HG03571 (cell line): ENCODE results near the gene C1GALT1C1L.
"Not testable (repeated sequence)": the region's sequence is repeated elsewhere in the genome, so short reads cannot be mapped to it uniquely, and the experiment has no call there.

ENCODE experiments used
- ATAC-seq: cut with Tn5 transposase; IDR thresholded peaks from one replicate; pipeline ENCODE4 v1.9.1; 2021; ENCODE audit not compliant: unreplicated experiment

C1GALT1C1L gene

GRCh38 chr2:43676322-43677050 is at the start of gene C1GALT1C1L:
TSS of gene C1GALT1C1L (minus strand) at chr2:43676429. CDS start at chr2:43676322, 107 bp downstream.
- no peak for ATAC-seq

DNA sequence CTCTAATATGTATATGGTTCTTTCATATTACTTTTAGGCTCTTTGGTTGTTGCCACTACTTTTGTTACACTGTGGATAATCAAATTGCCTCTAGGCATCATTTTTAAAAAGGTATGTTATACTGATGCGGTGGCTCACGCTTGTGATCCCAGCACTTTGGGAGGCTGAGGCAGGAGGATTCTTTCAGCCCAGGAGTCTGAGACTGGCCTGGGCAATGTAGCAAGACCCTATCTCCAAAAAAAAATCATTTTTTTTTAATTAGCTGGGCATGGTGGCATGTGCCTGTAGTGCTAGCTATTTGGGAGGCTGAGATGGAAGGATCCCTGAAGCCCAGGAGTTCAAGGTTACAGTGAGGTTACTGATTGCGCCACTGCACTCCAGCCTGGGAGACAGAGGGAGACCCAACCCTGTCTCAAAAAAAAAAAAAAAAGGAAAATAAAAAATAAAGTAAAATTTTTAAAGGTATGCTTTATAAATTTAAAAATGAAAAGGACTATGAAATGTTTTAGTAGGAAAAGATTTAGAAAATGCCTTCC is 49.5 kb upstream of the C1GALT1C1L start:
- ATAC-seq, result no peak

DNA sequence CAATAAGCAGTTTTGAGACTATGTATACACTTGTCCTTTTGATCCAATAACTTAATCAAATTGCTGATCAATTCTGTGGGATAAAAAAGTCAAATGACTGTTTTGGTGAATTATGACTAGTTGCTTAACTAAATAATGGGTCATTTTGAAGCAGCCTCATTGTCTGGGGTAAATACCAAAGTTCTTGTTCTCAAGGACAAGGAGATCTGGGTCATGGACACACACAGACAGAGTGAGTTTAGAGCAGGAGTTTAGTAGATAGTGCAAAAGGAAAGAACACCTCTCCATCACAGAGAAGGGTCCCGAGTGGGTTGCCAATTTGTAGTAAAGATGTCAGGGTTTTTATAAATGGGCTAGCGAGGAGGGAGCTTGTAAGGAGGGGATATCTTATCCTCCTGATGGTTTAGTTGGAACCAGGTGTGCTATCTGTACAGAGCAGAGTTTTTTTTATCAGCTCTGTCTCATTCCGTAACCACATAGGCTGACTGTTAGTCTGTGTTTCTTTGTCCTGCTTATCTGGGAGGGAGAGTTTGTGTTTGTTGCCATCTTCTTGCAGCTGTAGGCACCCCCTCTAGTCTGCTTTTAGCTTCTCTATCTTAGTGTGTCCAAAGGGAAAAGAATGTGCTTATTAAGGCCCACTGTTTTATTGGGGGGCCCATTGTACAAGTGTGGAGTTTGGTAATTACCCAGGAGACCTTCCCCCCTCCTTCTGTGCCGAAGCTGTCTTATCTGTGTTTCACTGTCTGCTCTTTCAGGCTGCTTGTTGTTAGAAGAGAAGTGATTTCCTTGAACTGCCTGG is 48.7 kb upstream of the C1GALT1C1L start:
- ATAC-seq, result no peak

DNA sequence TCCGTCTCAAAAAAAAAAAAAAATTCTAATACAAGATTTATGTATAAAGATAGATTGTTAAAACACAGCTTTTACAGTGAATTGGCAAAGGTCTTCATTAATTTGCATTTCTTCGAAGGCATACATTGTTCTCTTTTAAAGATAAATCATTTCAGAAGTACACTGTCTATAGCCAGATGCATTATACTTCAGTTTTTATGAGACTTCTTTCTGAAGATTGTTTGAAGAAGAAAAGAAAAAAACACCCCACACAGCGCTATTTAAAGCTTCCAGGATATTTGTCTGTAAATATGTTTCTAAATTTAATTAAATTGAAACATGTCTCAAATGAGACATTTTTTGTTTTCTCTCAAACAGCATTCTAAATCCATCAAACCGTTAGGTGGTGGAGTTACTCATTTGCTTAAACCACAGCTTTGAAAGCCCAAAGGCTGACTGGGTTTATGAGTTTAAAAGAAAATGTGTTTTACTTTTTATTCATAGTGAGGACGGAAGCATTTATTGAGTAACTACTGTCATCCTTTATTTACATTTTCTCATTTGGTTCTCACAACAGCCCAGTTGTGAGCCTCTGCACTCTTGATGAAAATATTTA is 42.4 kb upstream of the C1GALT1C1L start:
- no peak for ATAC-seq

- no peak for ATAC-seq
These were observed 41.1 kb upstream of the C1GALT1C1L start for GRCh38 chr2:43717322-43717721.

GRCh38 chr2:43715300-43716098 is 39.3 kb upstream of the C1GALT1C1L start:
- ATAC-seq, result no peak

- ATAC-seq, result no peak
These were observed 37.9 kb upstream of the C1GALT1C1L start for GRCh38 chr2:43714164-43714563.

- no peak for ATAC-seq
These were observed 34.6 kb upstream of the C1GALT1C1L start for GRCh38 chr2:43710866-43711265.

DNA sequence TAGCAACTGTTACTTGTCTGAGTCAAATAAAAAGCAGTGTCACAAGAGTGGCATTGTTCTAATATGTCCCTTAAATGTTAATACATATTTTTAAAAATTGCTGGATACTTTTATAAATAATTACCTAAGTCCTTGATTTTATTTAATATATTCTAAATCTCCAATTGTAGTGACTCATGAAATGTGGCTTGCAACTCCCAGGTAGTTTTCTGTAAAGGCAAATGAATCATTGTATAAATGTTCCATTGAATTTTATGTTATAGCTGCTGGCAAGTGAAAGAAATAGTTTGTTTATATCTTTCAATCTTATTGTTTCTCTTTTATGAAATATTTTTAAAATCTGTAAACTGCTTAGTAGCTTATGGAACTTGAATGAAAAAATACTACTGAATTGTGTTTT is 32.7 kb upstream of the C1GALT1C1L start:
- no peak for ATAC-seq

- no peak for ATAC-seq
These were observed 31.9 kb upstream of the C1GALT1C1L start for GRCh38 chr2:43708178-43708577.

DNA sequence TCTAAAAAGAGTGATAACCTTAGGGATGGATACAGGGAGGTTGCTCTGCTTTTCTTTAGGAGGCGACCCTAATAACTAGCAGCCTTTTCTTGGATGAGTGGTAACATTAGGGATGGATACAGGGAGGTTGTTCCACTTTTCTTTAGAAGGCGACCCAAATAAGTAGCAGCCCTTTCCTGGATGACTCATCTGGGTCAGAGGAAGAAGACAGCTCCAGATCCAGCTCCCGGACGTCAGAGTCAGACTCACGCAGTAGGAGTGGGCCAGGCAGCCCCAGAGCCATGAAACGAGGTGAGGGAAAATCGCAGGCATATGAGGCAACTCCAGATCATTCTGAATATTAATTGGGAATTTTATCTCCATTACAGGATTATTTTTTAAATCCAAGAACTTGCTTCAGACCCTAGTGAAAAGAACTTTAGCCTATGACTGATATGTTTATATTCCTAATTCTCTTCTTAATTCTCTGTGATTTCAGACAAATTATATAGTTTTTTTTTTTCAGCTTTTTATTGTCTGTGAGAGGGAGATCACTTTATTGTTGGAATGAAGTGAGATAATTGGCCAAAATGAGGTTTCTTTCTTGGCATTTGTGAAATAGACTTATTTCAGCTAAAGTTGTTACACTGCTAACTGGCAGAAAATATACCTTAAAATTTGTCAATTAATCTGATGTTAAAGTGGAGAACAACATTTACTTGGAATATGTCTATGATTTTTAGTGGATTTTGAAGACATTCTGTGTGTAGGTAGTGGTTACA is 31.2 kb upstream of the C1GALT1C1L start:
- no peak for ATAC-seq

- no peak for ATAC-seq
These were observed 24.9 kb upstream of the C1GALT1C1L start for GRCh38 chr2:43701111-43701510.

GRCh38 chr2:43699761-43700160 is 23.5 kb upstream of the C1GALT1C1L start:
- no peak for ATAC-seq

- not testable (repeated sequence) for ATAC-seq
These were observed 21.9 kb upstream of the C1GALT1C1L start for GRCh38 chr2:43698140-43698539.

DNA sequence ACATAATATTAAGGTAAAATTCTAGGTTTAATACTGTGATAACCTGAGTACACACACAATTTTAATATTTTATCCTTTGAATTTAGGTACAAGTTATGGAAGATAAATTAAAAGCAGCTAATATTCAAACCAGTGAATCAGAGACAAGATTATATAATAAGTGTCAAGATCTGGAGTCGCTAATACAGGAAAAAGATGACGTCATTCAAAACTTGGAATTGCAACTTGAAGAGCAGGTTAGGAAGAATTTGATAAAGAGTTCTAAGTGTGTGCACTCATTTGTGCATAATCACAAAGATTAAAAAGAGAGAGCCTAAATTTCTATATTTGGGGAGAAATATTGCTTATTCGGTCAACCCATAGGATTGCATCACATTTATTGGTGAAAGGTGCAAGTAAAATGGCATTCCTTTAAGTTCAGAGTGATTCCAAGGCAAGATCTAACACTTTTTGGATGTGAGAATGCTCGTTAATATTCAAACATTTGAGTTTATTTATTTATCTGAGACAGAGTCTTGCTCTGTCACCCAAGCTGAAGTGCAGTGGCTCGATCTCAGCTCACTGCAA is 16.3 kb upstream of the C1GALT1C1L start:
- ATAC-seq, result no peak

GRCh38 chr2:43689999-43690398 is 13.8 kb upstream of the C1GALT1C1L start:
- ATAC-seq, result no peak

DNA sequence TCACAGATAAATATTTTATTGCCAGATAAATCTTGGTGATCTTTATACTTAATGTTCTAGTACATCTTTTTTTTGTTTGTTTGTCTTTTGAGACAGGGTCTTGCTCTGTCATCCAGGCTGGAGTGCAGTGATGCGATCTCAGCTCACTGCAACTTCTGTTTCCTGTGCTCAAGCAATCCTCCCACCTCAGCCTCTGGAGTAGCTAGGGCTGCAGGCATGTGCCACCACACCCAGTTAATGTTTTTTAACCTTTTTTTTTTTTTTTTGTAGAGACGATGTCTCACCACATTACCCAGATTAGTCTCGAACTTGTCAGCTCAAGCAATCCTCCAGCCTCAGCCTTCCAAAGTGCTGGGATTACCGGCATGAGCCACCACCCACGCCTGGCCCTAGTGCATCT is 9.1 kb upstream of the C1GALT1C1L start:
- no peak for ATAC-seq

DNA sequence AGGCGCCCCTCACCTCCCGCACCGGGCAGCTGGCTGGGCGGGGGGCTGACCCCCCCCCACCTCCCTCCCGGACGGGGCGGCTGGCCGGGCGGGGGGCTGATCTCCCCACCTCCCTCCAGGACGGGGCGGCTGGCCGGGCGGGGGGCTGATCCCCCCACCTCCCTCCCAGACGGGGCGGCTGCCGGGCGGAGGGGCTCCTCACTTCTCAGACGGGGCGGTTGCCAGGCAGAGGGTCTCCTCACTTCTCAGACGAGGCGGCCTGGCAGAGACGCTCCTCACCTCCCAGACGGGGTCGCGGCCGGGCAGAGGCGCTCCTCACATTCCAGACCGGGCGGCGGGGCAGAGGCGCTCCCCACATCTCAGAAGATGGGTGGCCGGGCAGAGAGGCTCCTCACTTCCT is 1.6 kb upstream of the C1GALT1C1L start:
- not testable (repeated sequence) for ATAC-seq

DNA sequence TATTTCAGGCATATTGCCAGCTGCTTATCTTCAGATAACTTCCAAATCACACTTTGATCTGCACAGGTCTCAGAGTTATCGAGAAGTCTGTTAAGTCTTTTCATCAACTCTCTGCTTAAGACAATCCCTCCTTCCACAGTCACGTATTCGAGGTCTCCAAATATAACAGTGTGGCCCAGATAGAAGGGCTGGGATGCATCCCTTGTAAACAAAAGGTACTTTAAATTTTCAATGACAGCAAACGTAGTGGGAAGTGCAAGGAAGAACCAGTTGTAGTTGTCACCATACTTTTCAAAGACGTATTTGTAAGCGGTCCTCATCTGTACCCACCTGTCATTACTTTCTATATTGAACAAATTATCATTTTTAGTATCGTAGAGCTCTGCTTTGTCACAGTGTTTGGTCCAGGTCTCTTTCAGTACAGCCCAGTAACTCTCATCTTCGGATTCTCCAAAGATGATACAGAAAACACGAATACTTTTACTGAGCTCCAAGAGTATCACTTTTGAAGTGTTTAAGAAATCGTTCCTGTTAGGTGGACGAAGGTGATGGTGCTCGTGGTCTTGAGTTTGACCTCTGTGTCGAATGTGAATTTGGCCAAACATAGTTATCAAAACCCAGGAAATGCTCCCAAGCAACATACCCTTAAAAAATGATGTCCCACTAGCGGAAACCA is 445 bp downstream of the C1GALT1C1L start:
- ATAC-seq, result no peak
